HG03571 (cell line): ENCODE results near the gene PRKCE.

Source experiments
- ATAC-seq: cut with Tn5 transposase; IDR thresholded peaks from one replicate; pipeline ENCODE4 v1.9.1; 2021; ENCODE audit not compliant: unreplicated experiment

Gene PRKCE

GRCh38 chr2:45802499-45803138 lies 151.1 kb downstream of the PRKCE start:
- no peak for ATAC-seq

DNA sequence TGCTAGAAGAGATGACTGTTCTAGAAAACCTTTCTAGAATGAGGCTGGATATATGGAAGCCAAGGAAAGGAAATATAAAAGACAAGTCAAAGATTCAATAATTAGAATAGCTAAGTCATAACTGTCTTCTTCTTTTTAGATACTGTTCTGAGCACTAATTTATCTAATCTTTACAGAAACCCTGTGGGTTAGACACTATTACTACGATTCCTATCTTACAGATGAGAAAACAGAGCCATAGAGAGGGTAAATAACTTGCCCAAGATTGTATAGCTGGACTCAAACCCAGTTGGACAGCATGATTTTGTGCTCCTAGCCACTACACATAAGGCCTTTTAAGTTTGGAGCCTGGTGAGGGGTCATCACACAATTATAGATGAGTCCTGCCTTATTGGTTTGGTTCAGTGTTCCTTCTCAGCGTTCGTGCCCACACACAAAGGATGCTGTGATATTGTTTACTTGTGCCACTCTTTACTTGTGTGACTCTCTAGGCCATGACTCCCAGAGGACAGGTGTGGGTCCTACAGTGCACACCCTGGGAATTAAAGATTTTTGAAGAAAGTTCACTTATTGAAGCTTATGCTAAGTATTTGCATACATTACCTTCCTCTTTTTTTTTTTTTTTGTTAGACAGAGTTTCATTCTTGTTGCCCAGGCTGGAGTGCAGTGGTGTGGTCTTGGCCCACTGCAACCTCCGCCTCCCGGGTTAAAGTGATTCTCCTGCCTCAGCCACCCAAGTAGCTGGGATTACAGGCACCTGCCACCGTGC lies 153.7 kb downstream of the PRKCE start:
- no peak for ATAC-seq

DNA sequence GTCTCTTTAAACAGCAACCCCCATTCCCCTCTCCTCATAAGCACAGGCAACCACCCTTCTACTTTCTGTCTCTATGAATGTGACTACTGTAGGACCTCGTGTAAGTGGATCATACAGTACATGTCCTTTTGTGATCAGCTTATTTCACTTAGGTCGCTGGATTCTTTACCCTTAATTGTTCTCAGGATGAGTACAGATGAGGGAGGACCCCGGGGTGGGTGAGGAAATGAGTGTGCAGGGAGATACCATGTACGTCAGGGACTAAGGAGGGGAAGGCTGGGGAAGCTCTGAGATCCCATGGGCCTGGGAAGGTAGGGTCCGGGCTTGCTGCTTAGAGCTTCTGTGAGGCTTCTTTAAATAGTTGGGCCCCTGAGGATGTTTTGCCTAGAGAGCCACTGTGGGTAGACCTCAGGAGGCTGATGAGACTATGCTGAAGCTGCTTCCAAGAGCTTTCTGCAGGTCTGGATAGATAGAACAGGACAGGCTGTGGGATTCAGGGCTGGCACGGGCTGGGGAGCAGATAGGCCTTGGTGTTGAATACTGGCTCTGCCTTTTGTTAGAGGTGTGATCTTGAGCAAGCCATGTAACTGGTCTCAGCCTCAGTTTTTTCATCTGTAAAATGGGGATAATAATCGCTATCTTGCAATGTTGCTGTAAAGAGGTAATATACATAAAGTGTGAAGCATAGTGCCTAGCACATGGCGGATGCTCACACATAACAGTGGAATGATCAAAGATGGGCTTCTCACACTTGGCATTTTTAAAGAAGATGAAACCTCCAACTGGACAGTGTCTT lies 155.3 kb downstream of the PRKCE start:
- ATAC-seq, result no peak

DNA sequence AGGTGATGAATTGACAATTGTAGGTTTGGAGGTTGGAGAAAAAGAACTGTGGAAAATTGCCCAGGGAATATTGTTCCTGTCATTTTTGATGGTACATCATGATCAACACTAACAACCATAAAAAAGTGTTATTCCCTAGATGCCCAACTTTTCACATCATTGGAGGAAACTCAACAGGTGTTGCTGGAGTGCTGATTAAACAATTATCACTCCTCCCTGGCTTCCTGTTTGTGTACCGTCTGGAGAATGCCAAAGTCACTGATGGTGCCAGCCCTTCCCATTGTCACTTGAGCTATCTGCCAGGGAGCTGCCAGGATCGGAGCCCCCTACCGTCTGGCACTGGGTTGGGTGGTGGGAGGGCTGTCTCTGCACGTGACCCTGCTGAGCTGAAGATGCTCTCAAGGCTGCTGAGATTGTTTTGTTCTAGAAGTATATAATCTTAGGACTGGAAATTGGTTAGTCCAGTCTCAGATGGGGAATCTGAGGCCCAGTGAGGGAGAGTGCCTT lies 156.9 kb downstream of the PRKCE start:
- no peak for ATAC-seq

- ATAC-seq, result no peak
These were observed 157.7 kb downstream of the PRKCE start for GRCh38 chr2:45809205-45809604.

DNA sequence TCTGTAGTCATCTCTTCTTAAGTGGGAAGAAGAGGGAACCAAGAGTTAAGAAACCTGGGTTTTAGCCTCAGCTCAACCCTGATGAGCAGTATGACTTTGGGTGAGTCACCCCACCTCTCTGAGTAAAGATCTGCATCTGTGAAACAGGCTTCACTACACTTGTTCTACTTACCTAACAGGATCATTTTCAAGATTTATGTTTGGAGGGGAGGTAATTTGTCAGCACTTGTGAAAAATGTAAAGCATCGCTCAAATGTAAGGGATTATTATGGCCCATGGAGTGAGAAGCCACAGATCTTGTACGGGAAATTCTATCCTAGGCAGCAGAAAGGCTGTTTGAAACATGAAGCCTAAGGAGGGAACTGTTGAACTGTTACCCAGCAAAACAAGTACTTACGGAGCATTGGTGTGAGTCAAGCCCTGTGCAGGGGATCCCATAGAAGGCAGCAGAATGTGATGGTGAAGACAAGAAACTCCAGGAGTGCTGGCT lies 160.6 kb downstream of the PRKCE start:
- ATAC-seq, result no peak

DNA sequence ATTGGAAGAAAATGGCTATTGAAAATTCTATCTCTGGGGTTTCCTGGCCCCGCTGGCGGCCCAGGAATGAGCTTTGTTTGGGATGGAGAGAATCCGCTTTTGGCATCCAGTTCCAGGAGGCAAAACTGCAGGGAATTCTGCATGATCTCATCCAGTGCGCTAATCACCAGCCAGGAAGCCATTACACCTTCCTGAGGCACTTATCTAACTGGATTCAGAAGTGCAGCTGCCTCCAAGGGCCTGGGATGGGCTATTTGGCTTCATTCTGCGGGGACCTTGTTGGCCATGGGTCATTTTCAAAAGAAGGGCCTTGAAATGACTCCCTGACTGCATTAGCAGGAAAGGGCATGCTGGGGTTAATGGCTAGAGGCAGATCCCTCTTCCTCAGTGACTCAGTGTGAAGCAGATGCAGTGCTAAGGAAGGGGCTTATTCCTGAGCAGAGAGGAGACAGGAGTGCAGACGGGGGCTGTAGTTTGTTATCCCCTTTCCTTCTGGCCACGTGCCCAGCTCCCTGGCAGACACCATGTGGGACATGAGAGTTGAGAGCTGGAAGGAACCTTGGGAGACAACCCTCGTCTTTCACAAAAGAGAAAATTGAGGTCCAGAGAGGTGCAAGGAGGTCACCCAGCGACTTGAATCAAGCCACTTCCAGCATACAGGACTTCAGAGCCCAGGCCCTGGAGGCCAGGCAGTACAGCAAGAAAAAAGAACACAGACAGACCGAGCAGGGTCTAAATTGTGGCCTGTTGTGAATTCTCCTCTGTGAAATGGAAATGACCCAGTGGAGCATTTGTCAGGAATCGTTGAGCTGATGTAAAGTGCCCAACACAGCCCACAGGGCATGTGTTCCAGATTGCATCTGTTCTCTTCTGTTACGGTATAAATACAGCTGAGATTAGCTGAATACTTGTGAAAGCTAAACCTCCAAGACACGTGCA lies 161.8 kb downstream of the PRKCE start:
- ATAC-seq, result no peak

- no peak for ATAC-seq
These were observed 163.0 kb downstream of the PRKCE start for GRCh38 chr2:45814488-45814887.

DNA sequence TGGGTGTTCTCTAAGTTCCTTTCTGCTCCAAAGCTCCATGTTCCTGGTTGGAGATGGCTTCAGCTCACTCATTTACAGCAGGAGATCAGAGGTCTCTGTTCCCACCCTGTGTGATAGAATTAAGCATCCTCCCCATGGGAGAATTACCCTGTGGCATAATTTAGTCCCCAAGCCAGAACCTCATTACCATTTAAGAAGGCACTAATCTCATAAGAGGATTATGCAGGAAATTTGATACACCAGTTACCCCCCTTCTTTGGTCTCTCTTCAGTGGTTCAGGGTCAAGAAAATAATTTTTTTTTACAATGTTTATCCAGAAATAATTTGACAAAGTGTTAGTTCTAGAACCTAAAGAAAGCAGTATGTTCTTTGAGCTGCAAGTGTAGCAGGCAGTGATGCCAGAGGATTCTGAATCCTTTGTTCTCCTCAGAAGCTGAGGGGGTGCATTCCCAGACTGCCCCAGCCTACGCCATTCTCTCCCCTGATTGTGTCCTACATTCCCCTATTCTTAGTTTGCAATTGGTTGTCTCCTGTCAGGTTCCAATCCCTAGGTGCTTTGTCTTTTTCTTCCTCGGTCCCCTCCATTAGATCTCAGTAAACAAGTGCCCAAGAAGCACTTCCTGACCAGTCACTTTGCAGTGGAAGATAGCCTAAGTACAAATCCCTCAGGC lies 163.6 kb downstream of the PRKCE start:
- ATAC-seq, result no peak

- no peak for ATAC-seq
These were observed 164.8 kb downstream of the PRKCE start for GRCh38 chr2:45816272-45816671.

- no peak for ATAC-seq
These were observed 167.1 kb downstream of the PRKCE start for GRCh38 chr2:45818591-45818990.

GRCh38 chr2:45820048-45820447 lies 168.6 kb downstream of the PRKCE start:
- no peak for ATAC-seq

DNA sequence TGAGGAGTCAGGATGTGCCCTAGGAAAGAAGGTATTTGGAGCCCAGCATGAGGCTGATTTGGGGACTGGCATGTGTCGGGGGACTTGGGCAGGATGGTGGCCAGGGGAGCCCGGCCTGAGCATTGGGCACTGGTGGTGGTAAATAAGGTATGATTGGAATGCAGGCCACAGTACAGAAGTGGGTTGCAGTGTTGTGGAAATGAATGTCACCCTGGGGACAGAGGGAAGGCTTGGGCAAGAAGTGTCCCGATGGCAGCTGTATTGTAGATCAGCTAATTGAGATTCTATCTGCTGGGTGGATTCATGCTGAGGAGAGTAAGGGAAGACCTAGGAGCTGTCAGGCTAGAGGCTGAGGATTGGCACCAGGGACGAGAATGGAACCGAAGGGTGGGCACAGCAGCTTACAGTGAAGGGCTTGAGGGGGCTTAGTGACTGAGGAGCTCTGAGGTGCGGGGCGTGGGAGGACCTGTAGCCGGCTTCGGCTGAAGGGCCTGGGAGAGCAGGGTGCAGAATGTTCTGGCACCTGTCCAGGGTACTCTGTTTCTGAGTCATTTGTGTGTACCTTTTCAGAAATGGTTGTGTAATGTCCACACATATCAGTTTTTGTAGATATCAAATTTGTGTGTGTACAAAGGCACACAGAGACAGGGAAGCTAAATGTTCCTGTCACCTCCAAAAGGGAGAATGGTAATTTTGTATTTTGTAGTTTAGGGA lies 170.2 kb downstream of the PRKCE start:
- ATAC-seq, result no peak

DNA sequence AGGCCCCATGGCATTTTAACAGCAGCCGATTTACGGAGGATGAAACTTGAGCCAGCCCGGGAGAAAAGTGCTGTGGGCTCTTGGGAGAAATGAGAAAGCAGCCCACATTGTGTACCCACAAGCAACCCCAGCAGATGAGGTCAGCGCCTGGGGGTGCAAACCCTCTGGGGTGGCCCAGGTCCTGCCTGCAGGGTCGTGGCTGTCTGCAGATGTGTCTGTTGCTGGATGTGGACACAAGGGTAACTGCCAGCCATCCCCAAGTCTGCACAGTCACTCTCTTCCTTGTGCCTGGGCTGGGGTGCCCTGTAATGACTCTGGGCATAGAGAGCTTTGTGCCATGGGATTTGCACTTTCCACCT lies 170.8 kb downstream of the PRKCE start:
- no peak for ATAC-seq

DNA sequence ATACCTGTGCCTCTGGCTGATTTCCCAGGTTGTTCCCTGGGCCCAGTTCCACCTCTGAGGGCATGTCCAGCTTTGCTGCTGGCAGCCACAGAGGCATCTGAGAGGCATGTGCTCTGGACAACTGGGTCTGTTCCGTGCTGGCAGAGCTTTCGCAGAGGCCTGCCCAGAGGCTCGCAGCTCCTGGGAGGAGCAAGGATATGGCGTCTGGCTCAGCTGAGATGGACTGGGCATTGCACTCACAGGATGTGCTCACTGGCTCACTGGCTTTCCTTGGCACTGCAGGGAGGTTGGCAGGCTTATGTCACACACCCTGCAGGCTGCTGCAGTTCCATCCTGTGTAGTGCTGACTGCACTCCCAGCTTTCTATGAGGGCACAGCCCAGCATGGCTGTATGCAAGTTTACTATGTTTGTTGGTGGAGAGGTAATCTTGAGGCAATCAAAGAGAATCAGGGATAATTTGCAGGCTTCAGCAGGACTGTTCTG lies 172.3 kb downstream of the PRKCE start:
- no peak for ATAC-seq

GRCh38 chr2:45825001-45825651 lies 173.7 kb downstream of the PRKCE start:
- no peak for ATAC-seq

DNA sequence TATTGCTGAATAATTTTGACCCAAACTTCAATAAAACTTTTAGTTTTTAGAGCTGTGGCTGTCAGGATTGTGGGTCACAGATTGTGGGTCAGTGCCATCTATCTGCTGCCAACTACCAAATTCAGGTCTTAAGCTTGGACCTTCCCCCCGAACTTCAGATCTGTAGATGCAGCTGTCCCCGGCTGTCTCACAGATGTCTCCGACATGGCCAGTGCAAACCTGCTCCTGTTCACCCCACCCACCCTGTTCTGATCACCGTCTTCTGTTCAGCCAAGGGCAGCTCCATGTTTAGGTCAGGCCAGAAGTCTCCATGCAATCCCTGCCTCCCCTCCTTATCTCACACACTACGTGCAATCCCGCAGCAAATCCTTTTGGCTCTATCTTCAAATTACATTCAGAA lies 175.0 kb downstream of the PRKCE start:
- no peak for ATAC-seq

GRCh38 chr2:45826884-45827635 lies 175.6 kb downstream of the PRKCE start:
- ATAC-seq, result no peak
